ENCODE data around the gene FMO2. TPM values are rescaled to one million over a fixed set of nuclear protein-coding genes. Genes with fewer than 3 reads are reported as not detected.

Gene FMO2
- total RNA-seq, 2 experiments from 2014 or later, result not detected

DNA sequence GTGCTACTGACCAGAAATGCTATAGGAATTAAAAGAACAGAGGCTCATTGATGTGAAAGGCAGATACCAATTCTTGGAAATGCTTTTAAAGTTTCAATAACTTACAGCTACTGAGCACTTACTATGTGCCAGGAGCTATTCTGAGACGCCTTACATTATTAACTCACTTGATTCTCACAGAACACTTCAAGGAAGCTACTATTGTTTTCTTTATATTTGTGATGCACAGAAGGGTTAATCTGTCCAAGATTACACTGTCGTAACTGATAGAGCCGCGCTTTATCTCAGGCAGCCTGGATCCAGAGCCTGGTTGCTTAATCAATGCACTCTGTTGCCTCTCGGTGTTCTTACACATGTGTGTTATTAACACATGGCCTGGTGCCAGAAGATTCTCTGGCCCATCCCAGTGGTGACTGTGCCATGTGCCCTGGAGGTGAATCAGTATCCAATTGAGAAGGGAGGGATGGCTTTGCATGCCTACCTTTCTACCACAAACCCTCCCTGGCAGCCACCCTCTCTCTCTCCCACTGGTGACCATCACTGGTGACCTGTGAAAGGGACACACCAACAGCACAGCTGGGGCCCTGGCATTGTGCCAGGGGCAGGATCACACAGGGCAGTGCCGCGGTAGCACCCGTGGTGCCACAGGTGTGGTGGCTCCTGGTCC is 72.0 kb downstream of the FMO2 start:
- ChIA-PET POLR2A (no interaction called here), CTCF (interaction anchor here (1.0 kb wide), 1 partner anchor 56 kb away, joined by 6 read pairs; the partner anchor contains the start of gene FMO4)
- Mint-ChIP-seq H3K4me3 (no peak overlapping the region), H3K27ac (no peak overlapping the region), H3K36me3 (no peaks in the 10 kb centered on the region), H3K27me3 (peaks cover 23% of the 10 kb centered on the region), H3K9me3 (no peaks in the 10 kb centered on the region), H3K4me1 (ENCODE audit: low read depth) (peaks cover 4% of the 10 kb centered on the region)
- intact Hi-C loops (cut with micrococcal nuclease), result no loop called here
- no peak for DNase-seq

DNA sequence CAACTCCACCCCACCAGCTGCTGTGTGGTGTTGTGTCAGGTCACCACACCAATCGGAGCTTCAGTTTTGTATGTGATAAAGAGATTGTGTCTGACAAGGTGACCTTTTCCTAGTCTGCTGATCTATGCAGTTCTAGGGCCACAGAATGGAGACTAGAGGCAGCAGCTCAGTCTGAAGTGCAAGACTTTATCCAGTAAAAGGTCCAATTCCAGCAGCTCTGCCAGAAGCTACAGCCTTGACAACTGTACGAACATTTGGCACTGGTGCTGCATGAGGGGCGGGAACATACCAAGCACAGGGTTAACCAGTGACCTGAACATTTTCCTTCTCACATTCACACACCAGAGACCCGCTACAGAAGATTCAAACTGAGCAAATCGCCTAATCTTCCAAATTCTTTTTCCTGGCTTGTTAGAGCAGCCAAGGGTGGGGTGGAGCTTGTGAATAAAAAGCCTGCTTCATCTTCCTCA is 72.5 kb downstream of the FMO2 start:
- intact Hi-C loops (cut with micrococcal nuclease), result no loop called here
- CTCF ChIA-PET, result interaction anchor here (1.5 kb wide), 1 partner anchor 13 kb away, joined by 5 read pairs; no protein-coding TSS in a partner anchor
- no peaks in the 10 kb centered on the region for H3K4me1 Mint-ChIP-seq (ENCODE audit: low read depth)

DNA sequence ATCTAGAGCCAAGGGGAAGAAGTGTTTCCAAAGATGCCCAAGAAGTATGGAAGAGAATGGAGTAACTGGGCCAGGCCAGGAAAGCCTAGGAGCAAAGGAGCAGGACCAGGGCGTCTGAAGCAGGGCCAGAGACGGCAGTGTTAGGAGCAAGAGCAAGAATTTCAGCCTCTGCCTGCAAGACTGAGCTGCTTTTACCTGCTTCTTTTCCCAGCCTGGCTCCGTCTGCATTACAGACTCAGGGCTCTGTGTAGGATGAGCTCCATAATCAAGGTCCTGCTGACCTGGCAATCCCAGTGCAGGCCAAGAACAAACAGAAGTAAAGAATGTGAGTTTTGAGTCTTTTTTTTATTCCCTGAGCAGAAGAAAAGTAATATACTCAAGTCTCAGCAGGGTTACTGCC is 73.3 kb downstream of the FMO2 start:
- no peak overlapping the region for H3K27ac Mint-ChIP-seq

More for the DNA sequence above, 72.5 kb downstream of the FMO2 start:
- POLR2A ChIA-PET, result no interaction called here
- no peaks in the 10 kb centered on the region for H3K36me3 Mint-ChIP-seq
- DNase-seq, result no peak
- H3K9me3 Mint-ChIP-seq, result no peaks in the 10 kb centered on the region
- H3K27me3 Mint-ChIP-seq, result peaks cover 18% of the 10 kb centered on the region
- H3K27ac Mint-ChIP-seq, result no peak overlapping the region
- H3K4me3 Mint-ChIP-seq, result no peak overlapping the region

DNA sequence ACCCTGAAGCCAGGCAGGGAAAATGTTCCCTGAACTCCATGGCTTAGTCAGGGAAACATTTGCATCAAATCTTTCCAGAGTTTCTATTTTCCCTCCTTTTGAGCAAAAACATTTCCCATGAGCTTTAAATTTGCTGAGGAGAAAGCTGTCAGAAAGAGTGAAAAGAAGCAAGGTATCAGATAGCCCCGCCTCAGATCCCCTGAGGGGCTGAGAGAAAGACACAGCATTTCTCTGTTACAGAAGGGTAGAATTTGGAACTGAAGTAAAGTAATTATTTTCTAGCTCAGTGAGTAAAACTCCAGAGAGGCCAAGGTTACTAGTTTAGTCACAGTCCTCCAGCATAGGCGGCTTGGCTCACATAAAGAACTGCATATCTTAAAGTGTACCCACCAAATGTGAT is 73.8 kb downstream of the FMO2 start:
- intact Hi-C loops (cut with micrococcal nuclease), result no loop called here

More for the DNA sequence above, 73.3 kb downstream of the FMO2 start:
- intact Hi-C loops (cut with micrococcal nuclease), result no loop called here
- CTCF ChIA-PET, result interaction anchor here (1.2 to 1.5 kb wide), 2 partner anchors 13 to 55 kb away, joined by 4 to 5 read pairs; partner anchors contain the start of gene FMO4
- Mint-ChIP-seq H3K36me3 (no peaks in the 10 kb centered on the region), H3K27me3 (peaks cover 13% of the 10 kb centered on the region), H3K9me3 (no peaks in the 10 kb centered on the region), H3K4me3 (no peak overlapping the region), H3K4me1 (ENCODE audit: low read depth) (no peaks in the 10 kb centered on the region)
- DNase-seq, result no peak
- POLR2A ChIA-PET, result no interaction called here

More for the DNA sequence above, 73.8 kb downstream of the FMO2 start:
- no peak for DNase-seq
- peaks cover 13% of the 10 kb centered on the region for H3K27me3 Mint-ChIP-seq
- ChIA-PET POLR2A (no interaction called here), CTCF (interaction anchor here (1.2 to 1.5 kb wide), 3 partner anchors 12 to 55 kb away, joined by 3 to 5 read pairs (median 4); partner anchors contain the start of gene FMO4)
- no peak overlapping the region for H3K4me3 Mint-ChIP-seq
- H3K9me3 Mint-ChIP-seq, result no peaks in the 10 kb centered on the region
- H3K4me1 Mint-ChIP-seq (ENCODE audit: low read depth), result no peaks in the 10 kb centered on the region
- no peaks in the 10 kb centered on the region for H3K36me3 Mint-ChIP-seq
- no peak overlapping the region for H3K27ac Mint-ChIP-seq

Other genes starting within 250 kb of the FMO2 start
- not detected for gene MROH9, start 249.8 kb upstream of the FMO2 start, total RNA-seq
- gene FMO3, start 94.4 kb upstream of the FMO2 start, total RNA-seq, result not detected
- gene FMO1, start 63.2 kb downstream of the FMO2 start, total RNA-seq, result not detected
- gene FMO4, start 128.9 kb downstream of the FMO2 start, total RNA-seq, result 1 to 10 TPM; 1.4 to 1.9 TPM

All from activated CD4-positive, alpha-beta memory T cell treated with anti-CD3 and anti-CD28 coated beads for 36 hours (primary cell).